Thyroid gland (tissue), 4 donors: ENCODE results near the gene ZNF132.

Experiments
- POLR2A ChIP-seq, 2 donors: fragments of 450-650 bp; IDR thresholded peaks; one replicate each; pipeline ENCODE4 v1.6.1; 2017; ENCODE audit warnings: antibody characterized with exemption in 2 of 2, mild to moderate bottlenecking in 2 of 2, moderate library complexity in 1 of 2
- TF ChIP-seq, protein P1 (sequence below), 6 experiments: fragments of 200-600 bp in 3 of 6; fragments of 450-650 bp in 3 of 6; sonication (generic) in 3 of 6; IDR thresholded peaks; one replicate each; pipeline ENCODE4 v1.5.1; 2016 to 2019; ENCODE audit warnings: antibody characterized with exemption in 6 of 6, mild to moderate bottlenecking in 2 of 6, inconsistent platforms in 1 of 6, moderate library complexity in 1 of 6

DNA sequence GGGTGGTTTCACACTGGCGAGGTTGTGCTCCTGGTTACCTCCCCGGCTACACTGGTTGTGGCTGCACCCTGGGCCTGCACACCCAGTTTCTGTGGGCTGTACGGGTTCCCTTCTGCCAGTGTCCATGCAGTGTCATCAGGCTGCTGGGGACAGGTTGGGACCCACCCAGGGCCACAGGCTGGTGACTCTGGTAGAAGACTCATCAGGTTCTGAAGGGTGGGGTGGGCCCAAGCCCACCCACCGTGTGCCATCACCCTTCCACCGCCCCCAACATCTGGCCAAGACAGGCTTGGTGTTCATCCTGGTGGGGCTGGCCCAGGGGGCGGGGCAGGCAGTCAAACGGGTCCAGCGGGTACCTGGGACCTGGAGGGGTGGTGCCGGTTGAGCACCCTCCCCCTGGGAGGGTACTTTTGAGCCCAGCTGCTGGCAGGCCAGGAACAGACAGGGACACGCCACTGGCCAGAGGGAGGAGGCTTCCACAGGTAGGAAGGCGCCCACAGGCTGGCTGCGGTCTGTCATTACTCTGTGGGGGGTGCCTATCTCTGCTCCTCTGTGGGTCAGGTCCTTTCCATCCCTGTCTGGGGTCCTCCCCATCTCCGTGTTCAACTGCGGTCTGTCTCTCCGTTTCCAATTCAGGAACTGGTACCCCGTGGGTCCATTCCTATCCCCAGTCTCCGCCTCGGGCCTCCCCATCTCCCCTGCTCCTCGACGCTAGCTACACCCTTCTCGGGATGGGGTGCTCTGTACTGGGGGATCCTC, 44.6 kb downstream of the ZNF132 start, which contains the start of gene RNF225:
- TF ChIP-seq, protein P1, sequence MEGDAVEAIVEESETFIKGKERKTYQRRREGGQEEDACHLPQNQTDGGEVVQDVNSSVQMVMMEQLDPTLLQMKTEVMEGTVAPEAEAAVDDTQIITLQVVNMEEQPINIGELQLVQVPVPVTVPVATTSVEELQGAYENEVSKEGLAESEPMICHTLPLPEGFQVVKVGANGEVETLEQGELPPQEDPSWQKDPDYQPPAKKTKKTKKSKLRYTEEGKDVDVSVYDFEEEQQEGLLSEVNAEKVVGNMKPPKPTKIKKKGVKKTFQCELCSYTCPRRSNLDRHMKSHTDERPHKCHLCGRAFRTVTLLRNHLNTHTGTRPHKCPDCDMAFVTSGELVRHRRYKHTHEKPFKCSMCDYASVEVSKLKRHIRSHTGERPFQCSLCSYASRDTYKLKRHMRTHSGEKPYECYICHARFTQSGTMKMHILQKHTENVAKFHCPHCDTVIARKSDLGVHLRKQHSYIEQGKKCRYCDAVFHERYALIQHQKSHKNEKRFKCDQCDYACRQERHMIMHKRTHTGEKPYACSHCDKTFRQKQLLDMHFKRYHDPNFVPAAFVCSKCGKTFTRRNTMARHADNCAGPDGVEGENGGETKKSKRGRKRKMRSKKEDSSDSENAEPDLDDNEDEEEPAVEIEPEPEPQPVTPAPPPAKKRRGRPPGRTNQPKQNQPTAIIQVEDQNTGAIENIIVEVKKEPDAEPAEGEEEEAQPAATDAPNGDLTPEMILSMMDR (IDR thresholded peaks at IDR 0.05): no peak
- TF ChIP-seq POLR2A (IDR thresholded peaks at IDR 0.05): no peak
